SH-SY5Y (cell line): ENCODE data around the gene FGF4.

Experiments
- GATA2 ChIP-seq: IDR thresholded peaks from 2 replicates; pipeline ENCODE4 v1.6.1; 2011; ENCODE audit warnings: mild to moderate bottlenecking, low read depth, low read length
- GATA3 ChIP-seq: IDR thresholded peaks from 2 replicates; pipeline ENCODE4 v1.6.1; 2011; ENCODE audit warnings: low read depth, mild to moderate bottlenecking, low read length, moderate library complexity

GRCh38 chr11:69750875-69751597 is 24.1 kb downstream of the FGF4 start:
- no peak for TF ChIP-seq GATA3
- TF ChIP-seq GATA2: no peak
